HepG2 (cell line): ENCODE results near the gene GEMIN2. TPM values are rescaled to one million over a fixed set of nuclear protein-coding genes. Genes with fewer than 3 reads are reported as not detected.

ENCODE experiments used
- AHR ChIP-seq: IDR thresholded peaks from 2 replicates; pipeline ENCODE4 v1.6.1; 2018; ENCODE audit warnings: missing genetic modification reagents, missing compliant biosample characterization
- DMAP1 ChIP-seq: IDR thresholded peaks from 2 replicates; pipeline ENCODE4 v1.6.1; 2016
- GTF2F1 ChIP-seq: fragments of 150-350 bp; IDR thresholded peaks from 2 replicates; pipeline ENCODE4 v1.6.1; 2014; ENCODE audit warnings: low read length
- MAFK ChIP-seq, 2 experiments: IDR thresholded peaks in 1 of 2; conservative IDR thresholded peaks in 1 of 2; 2 replicates each; pipeline ENCODE4 v1.6.1; 2011; ENCODE audit warnings: improper control_type of control experiment in 2 of 2, low read length in 2 of 2
- SIN3A ChIP-seq: IDR thresholded peaks from 2 replicates; pipeline ENCODE4 v1.6.1; 2011; ENCODE audit warnings: low read depth, mild to moderate bottlenecking, control low read depth, low read length, borderline replicate concordance
- SRSF1 ChIP-seq: fragments of 200-400 bp; formaldehyde crosslinking; optimal IDR thresholded peaks from 2 replicates; pipeline ENCODE3; 2017; ENCODE audit warnings: mild to moderate bottlenecking, low read depth, low read length, moderate library complexity
- SUZ12 ChIP-seq: fragments of 150-350 bp; IDR thresholded peaks from 2 replicates; pipeline ENCODE4 v1.6.1; 2014; ENCODE audit warnings: low read depth, low read length
- ZNF264 ChIP-seq: sonication (generic); formaldehyde crosslinking; IDR thresholded peaks from 2 replicates; pipeline ENCODE4 v1.4.0; 2020; ENCODE audit warnings: missing genetic modification reagents
- ZNF292 ChIP-seq: sonication (generic); formaldehyde crosslinking; IDR thresholded peaks from 2 replicates; pipeline ENCODE4 v1.8.1; 2022; ENCODE audit warnings: mild to moderate bottlenecking, low read depth, missing genetic modification reagents, borderline replicate concordance
- ZNF746 ChIP-seq: sonication (generic); formaldehyde crosslinking; IDR thresholded peaks from 2 replicates; pipeline ENCODE4 v1.8.0; 2022; ENCODE audit warnings: mild to moderate bottlenecking, missing genetic modification reagents
- ZNF782 ChIP-seq: sonication (generic); formaldehyde crosslinking; IDR thresholded peaks from 2 replicates; pipeline ENCODE4 v1.4.0; 2020; ENCODE audit warnings: missing genetic modification reagents, mild to moderate bottlenecking, borderline replicate concordance
- ZNF839 ChIP-seq: sonication (generic); formaldehyde crosslinking; IDR thresholded peaks from 2 replicates; pipeline ENCODE4 v1.4.0; 2020; ENCODE audit warnings: missing genetic modification reagents, mild to moderate bottlenecking, borderline replicate concordance
- ZSCAN21 ChIP-seq: sonication (generic); formaldehyde crosslinking; IDR thresholded peaks from 2 replicates; pipeline ENCODE4 v1.8.0; 2022; ENCODE audit warnings: mild to moderate bottlenecking, missing genetic modification reagents, moderate library complexity, borderline replicate concordance
- polyA plus RNA-seq, 8 experiments: library from polyadenylated mRNA; depleted of rRNA in 3 of 8; stranded (reverse) in 7 of 8; unstranded in 1 of 8; fragments of >200 nt; fragmentation: Illumina TruSeq in 4 of 8; extraction: Trizol in 4 of 8; gene quantifications; 2 replicates each; pipeline versions ENCODE4 v1.2.1 to v1.2.3, GENCODE V29; 2011 to 2016; ENCODE audit warnings: low read depth in 4 of 8, missing spikeins in 1 of 8, mixed read lengths in 1 of 8; ENCODE audit not compliant: insufficient read depth in 1 of 8
- total RNA-seq, 5 experiments: library from RNA; depleted of rRNA; stranded (reverse); fragments of >200 nt; fragmentation: Illumina TruSeq; extraction: Trizol; gene quantifications; 2 replicates each; pipeline ENCODE4 v1.2.3, GENCODE V29; 2016; ENCODE audit warnings: low read depth in 1 of 5
- TF ChIP-seq, protein P1 (sequence below): sonication (generic); formaldehyde crosslinking; IDR thresholded peaks from 2 replicates; pipeline ENCODE4 v1.5.1; 2020; ENCODE audit warnings: mild to moderate bottlenecking, missing genetic modification reagents, borderline replicate concordance
- TF ChIP-seq, protein P2 (sequence below): sonication (generic); formaldehyde crosslinking; IDR thresholded peaks from 2 replicates; pipeline ENCODE4 v1.5.0; 2020; ENCODE audit warnings: missing genetic modification reagents
- TF ChIP-seq, protein P3 (sequence below): sonication (generic); formaldehyde crosslinking; IDR thresholded peaks from 2 replicates; pipeline ENCODE4 v1.5.0; 2020; ENCODE audit warnings: missing genetic modification reagents
- TF ChIP-seq, protein P4 (sequence below): sonication (generic); formaldehyde crosslinking; IDR thresholded peaks from 2 replicates; pipeline ENCODE4 v1.4.0; 2020; ENCODE audit warnings: missing genetic modification reagents, mild to moderate bottlenecking, borderline replicate concordance
- TF ChIP-seq, protein P5 (sequence below): sonication (generic); formaldehyde crosslinking; IDR thresholded peaks from 2 replicates; pipeline ENCODE4 v1.5.0; 2020; ENCODE audit warnings: mild to moderate bottlenecking, missing genetic modification reagents

The GEMIN2 gene
- total and polyA plus RNA-seq, 2 of the 13 experiments (the other 11 are each of a cell fraction or from before 2014, with no cell fraction given): 54.8 to 110 TPM

DNA sequence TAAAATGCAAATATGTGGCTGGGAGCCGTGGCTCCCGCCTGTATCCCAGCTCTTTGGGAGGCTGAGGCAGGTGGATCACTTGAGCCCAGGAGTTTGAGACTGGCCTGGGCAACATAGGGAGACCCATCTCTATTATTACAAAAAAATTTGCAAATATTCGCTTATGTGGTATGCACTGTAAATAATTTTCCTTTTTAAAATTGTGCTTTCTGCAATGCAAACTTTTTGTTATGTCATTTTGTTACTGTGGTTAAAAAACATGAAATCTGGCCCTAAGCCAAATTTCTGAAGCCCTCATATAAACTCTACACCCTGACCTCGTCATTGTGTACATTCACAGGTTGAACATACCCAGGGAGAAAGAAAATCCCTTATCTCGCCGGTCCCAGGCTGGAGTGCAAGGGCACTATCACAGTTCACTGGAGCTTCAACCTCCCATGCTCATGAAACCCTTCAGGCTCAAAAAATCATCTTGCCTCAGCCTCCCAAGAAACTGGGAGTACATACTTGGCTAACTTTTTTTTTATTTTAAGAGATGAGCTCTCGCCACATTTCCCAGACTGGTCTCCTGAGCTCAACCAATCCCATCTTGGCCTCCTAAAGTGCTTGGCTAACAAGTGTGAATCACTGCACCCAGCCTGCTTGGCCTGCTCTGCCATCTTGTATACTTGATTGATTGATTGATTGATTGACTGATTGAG lies 31.3 kb downstream of the GEMIN2 start (continued):
- TF ChIP-seq ZNF264 (peak; percentile 95), MAFK (conservative IDR thresholded peaks at IDR 0.05 in 1 of 2, IDR thresholded peaks at IDR 0.05 in 1 of 2; ENCODE audit: low read length in 2 of 2) (no peak), SIN3A (no peak), ZNF746 (CRISPR knock-in tag) (no peak), DMAP1 (CRISPR knock-in tag) (no peak), AHR (CRISPR knock-in tag) (no peak), ZNF292 (CRISPR knock-in tag) (peak; percentile 63; the same call in 1 of the 2 replicates), GTF2F1 (peak; percentile 88; the same call in 1 of the 2 replicates), SRSF1 (no peak), ZNF839 (CRISPR knock-in tag) (no peak), ZNF782 (CRISPR knock-in tag) (no peak), SUZ12 (no peak), ZSCAN21 (CRISPR knock-in tag) (no peak)
- TF ChIP-seq, protein P1, sequence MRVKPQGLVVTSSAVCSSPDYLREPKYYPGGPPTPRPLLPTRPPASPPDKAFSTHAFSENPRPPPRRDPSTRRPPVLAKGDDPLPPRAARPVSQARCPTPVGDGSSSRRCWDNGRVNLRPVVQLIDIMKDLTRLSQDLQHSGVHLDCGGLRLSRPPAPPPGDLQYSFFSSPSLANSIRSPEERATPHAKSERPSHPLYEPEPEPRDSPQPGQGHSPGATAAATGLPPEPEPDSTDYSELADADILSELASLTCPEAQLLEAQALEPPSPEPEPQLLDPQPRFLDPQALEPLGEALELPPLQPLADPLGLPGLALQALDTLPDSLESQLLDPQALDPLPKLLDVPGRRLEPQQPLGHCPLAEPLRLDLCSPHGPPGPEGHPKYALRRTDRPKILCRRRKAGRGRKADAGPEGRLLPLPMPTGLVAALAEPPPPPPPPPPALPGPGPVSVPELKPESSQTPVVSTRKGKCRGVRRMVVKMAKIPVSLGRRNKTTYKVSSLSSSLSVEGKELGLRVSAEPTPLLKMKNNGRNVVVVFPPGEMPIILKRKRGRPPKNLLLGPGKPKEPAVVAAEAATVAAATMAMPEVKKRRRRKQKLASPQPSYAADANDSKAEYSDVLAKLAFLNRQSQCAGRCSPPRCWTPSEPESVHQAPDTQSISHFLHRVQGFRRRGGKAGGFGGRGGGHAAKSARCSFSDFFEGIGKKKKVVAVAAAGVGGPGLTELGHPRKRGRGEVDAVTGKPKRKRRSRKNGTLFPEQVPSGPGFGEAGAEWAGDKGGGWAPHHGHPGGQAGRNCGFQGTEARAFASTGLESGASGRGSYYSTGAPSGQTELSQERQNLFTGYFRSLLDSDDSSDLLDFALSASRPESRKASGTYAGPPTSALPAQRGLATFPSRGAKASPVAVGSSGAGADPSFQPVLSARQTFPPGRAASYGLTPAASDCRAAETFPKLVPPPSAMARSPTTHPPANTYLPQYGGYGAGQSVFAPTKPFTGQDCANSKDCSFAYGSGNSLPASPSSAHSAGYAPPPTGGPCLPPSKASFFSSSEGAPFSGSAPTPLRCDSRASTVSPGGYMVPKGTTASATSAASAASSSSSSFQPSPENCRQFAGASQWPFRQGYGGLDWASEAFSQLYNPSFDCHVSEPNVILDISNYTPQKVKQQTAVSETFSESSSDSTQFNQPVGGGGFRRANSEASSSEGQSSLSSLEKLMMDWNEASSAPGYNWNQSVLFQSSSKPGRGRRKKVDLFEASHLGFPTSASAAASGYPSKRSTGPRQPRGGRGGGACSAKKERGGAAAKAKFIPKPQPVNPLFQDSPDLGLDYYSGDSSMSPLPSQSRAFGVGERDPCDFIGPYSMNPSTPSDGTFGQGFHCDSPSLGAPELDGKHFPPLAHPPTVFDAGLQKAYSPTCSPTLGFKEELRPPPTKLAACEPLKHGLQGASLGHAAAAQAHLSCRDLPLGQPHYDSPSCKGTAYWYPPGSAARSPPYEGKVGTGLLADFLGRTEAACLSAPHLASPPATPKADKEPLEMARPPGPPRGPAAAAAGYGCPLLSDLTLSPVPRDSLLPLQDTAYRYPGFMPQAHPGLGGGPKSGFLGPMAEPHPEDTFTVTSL: peak; percentile 96
- TF ChIP-seq, protein P2, sequence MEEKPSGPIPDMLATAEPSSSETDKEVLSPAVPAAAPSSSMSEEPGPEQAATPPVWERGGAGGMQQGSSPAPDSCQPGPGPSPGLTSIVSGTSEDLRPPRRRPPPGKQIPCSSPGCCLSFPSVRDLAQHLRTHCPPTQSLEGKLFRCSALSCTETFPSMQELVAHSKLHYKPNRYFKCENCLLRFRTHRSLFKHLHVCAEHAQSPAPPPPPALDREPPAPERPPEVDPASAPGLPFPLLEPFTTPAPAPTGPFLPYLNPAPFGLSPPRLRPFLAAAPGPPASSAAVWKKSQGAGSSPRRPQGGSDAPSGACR: 0 out of 2 replicates have a peak, but pooled peaks have one; percentile 63
- TF ChIP-seq, protein P3, sequence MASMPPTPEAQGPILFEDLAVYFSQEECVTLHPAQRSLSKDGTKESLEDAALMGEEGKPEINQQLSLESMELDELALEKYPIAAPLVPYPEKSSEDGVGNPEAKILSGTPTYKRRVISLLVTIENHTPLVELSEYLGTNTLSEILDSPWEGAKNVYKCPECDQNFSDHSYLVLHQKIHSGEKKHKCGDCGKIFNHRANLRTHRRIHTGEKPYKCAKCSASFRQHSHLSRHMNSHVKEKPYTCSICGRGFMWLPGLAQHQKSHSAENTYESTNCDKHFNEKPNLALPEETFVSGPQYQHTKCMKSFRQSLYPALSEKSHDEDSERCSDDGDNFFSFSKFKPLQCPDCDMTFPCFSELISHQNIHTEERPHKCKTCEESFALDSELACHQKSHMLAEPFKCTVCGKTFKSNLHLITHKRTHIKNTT (CRISPR knock-in tag): no peak
- TF ChIP-seq, protein P4, sequence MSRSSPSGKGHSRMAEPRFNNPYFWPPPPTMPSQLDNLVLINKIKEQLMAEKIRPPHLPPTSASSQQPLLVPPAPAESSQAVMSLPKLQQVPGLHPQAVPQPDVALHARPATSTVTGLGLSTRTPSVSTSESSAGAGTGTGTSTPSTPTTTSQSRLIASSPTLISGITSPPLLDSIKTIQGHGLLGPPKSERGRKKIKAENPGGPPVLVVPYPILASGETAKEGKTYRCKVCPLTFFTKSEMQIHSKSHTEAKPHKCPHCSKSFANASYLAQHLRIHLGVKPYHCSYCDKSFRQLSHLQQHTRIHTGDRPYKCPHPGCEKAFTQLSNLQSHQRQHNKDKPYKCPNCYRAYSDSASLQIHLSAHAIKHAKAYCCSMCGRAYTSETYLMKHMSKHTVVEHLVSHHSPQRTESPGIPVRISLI (CRISPR knock-in tag): peak; percentile 72; the same call in 1 of the 2 replicates
- TF ChIP-seq, protein P5, sequence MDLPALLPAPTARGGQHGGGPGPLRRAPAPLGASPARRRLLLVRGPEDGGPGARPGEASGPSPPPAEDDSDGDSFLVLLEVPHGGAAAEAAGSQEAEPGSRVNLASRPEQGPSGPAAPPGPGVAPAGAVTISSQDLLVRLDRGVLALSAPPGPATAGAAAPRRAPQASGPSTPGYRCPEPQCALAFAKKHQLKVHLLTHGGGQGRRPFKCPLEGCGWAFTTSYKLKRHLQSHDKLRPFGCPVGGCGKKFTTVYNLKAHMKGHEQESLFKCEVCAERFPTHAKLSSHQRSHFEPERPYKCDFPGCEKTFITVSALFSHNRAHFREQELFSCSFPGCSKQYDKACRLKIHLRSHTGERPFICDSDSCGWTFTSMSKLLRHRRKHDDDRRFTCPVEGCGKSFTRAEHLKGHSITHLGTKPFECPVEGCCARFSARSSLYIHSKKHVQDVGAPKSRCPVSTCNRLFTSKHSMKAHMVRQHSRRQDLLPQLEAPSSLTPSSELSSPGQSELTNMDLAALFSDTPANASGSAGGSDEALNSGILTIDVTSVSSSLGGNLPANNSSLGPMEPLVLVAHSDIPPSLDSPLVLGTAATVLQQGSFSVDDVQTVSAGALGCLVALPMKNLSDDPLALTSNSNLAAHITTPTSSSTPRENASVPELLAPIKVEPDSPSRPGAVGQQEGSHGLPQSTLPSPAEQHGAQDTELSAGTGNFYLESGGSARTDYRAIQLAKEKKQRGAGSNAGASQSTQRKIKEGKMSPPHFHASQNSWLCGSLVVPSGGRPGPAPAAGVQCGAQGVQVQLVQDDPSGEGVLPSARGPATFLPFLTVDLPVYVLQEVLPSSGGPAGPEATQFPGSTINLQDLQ (CRISPR knock-in tag): no peak
